ENCODE data around the gene CCDC13.
"Not testable (repeated sequence)": the region's sequence is repeated elsewhere in the genome, so short reads cannot be mapped to it uniquely, and the experiment has no call there.

Gene CCDC13

GRCh38 chr3:42772670-42773408, at the start of gene CCDC13:
CCDC13 (minus strand) TSS chr3:42773253; CDS start chr3:42758345, 14,908 bp downstream.
- DNase-seq: peak; percentile 95

- no peak for DNase-seq
These were observed 49.8 kb upstream of the CCDC13 start for GRCh38 chr3:42822828-42823227.

GRCh38 chr3:42820746-42821051, 47.6 kb upstream of the CCDC13 start:
- no peak for DNase-seq

- DNase-seq: no peak
These were observed 46.4 kb upstream of the CCDC13 start for GRCh38 chr3:42819351-42819965.

GRCh38 chr3:42815826-42816225, 42.8 kb upstream of the CCDC13 start:
- no peak for DNase-seq

- DNase-seq: no peak
These were observed 42.0 kb upstream of the CCDC13 start for GRCh38 chr3:42814914-42815507.

- no peak for DNase-seq
These were observed 41.2 kb upstream of the CCDC13 start for GRCh38 chr3:42814246-42814645.

GRCh38 chr3:42811118-42811883, 38.2 kb upstream of the CCDC13 start:
- DNase-seq: not testable (repeated sequence)

GRCh38 chr3:42810706-42811105, 37.7 kb upstream of the CCDC13 start:
- DNase-seq: not testable (repeated sequence)

- DNase-seq: no peak
These were observed 36.1 kb upstream of the CCDC13 start, which contains the start of gene ACKR2 for GRCh38 chr3:42809202-42809601. ACKR2 (plus strand) TSS chr3:42809445; CDS start chr3:42864503, 55,058 bp downstream.

GRCh38 chr3:42807929-42808328, 34.9 kb upstream of the CCDC13 start:
- DNase-seq: no peak

GRCh38 chr3:42805141-42805821, 32.2 kb upstream of the CCDC13 start:
- no peak for DNase-seq

GRCh38 chr3:42804831-42805132, 31.7 kb upstream of the CCDC13 start:
- no peak for DNase-seq

GRCh38 chr3:42804106-42804830, 31.2 kb upstream of the CCDC13 start, which contains the start of gene HIGD1A:
HIGD1A (minus strand) TSS chr3:42804490; CDS start chr3:42794253, 10,237 bp downstream.
- peak; percentile 97 for DNase-seq

GRCh38 chr3:42803414-42804105, 30.5 kb upstream of the CCDC13 start:
- peak; percentile 65 for DNase-seq

- DNase-seq: no peak
These were observed 29.9 kb upstream of the CCDC13 start for GRCh38 chr3:42802876-42803413.

GRCh38 chr3:42801784-42802183, 28.7 kb upstream of the CCDC13 start:
- no peak for DNase-seq

GRCh38 chr3:42801048-42801620, 28.1 kb upstream of the CCDC13 start:
- DNase-seq: no peak

GRCh38 chr3:42800251-42800650, 27.2 kb upstream of the CCDC13 start:
- no peak for DNase-seq

GRCh38 chr3:42799376-42799775, 26.3 kb upstream of the CCDC13 start:
- no peak for DNase-seq

All from left hindlimb (tissue), 1 donor.